Fibroblast of lung (primary cell): Measurements from ENCODE around the gene TNNI3.

Experiments
- CTCF ChIP-seq, 2 donors: IDR thresholded peaks in 1 of 2; conservative IDR thresholded peaks in 1 of 2; 1 replicate in 1 of 2; 2 replicates in 1 of 2; pipeline ENCODE4 v1.5.1; 2011 to 2012; ENCODE audit warnings: low read length in 2 of 2, control low read depth in 1 of 2, inconsistent platforms in 1 of 2, low read depth in 1 of 2, mild to moderate bottlenecking in 1 of 2
- EZH2 ChIP-seq: IDR thresholded peaks from 2 replicates; pipeline ENCODE4 v1.5.1; 2012; ENCODE audit warnings: low read length, control low read depth, mild to moderate bottlenecking; ENCODE audit errors: missing control alignments

GRCh38 chr19:55179606-55180484 is 22.3 kb upstream of the TNNI3 start, which contains the start of gene SYT5:
- TF ChIP-seq CTCF (conservative IDR thresholded peaks at IDR 0.05 in 1 of 2, IDR thresholded peaks at IDR 0.05 in 1 of 2; ENCODE audit: low read depth in 1 of 2, low read length in 2 of 2) (no peak), EZH2 (peak; percentile 27)
